ENCODE data around the gene NDUFB10.
"Not testable (repeated sequence)": the region's sequence is repeated elsewhere in the genome, so short reads cannot be mapped to it uniquely, and the experiment has no call there.

NDUFB10 gene

DNA sequence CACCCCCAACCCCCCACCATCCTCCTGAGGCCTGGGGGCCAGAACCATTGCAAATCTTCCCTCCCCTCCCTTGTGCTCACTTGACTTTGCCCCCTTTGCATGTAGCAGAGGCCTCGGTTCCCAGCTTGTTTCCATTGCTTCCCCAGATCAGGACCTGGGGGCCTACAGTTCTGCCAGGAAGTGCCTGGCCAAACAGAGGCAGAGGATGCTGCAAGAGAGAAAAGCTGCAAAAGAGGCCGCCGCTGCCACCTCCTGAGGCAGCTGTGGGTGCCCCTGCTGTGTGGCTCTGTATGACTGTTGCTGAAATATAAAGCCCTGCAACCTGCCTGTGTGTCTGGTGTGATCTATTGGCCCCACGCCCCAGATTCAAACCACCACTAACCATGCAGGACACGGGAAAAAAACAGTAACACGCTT lies 2.3 kb downstream of the NDUFB10 start:
- no peak for TF ChIP-seq CTCF (conservative IDR thresholded peaks at IDR 0.05; ENCODE audit: control insufficient read depth, insufficient read depth, low read depth, low read length)
- DNase-seq (ENCODE audit: low read depth) = no peak
- H3K4me3 ChIP-seq (ENCODE audit: control insufficient read depth, low read depth, low read length) = no peak overlapping the region

GRCh38 chr16:1962161-1963153 lies 3.1 kb downstream of the NDUFB10 start:
- H3K4me3 ChIP-seq (ENCODE audit: control insufficient read depth, low read depth, low read length) = peak overlapping the region; percentile 95

DNA sequence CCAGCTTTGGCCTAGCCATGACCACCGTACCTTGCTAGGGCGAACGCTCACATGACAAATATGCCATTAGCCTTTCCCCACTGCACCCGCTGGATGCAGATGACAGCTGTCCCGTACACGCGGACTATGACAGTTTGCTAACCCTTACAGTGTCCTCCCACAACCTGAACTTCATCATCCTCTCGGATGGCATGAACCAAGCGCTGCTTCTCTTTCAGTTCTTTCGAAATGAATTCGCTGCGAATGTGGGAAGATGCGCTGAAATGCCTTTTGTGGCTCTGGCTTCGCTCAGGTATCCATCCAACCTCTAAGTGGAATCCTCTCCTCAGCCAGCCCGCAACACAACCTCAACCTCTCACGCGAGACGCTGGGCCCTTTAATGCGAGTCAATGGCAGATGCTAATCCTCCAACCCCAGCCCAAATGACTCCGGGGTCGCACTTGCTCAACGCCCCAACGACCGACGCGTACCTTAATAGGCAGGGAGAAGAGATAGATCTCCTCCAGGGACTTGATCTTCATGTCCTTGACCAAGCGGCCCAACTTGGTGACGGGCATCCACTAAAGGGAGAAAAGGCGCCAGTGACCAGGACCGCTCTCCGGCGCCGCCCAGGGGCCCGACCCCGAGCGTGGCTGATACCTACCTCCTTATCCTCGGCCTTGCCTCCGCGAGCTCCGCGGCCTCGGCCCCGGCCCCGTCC lies 4.6 kb downstream of the NDUFB10 start:
- H3K4me3 ChIP-seq (ENCODE audit: control insufficient read depth, low read depth, low read length) = peak overlapping the region; percentile 95
- no peak for TF ChIP-seq CTCF (conservative IDR thresholded peaks at IDR 0.05; ENCODE audit: control insufficient read depth, insufficient read depth, low read depth, low read length)
- DNase-seq (ENCODE audit: low read depth) = no peak

More at GRCh38 chr16:1962161-1963153, 3.1 kb downstream of the NDUFB10 start:
- DNase-seq (ENCODE audit: low read depth) = not testable (repeated sequence)

DNA sequence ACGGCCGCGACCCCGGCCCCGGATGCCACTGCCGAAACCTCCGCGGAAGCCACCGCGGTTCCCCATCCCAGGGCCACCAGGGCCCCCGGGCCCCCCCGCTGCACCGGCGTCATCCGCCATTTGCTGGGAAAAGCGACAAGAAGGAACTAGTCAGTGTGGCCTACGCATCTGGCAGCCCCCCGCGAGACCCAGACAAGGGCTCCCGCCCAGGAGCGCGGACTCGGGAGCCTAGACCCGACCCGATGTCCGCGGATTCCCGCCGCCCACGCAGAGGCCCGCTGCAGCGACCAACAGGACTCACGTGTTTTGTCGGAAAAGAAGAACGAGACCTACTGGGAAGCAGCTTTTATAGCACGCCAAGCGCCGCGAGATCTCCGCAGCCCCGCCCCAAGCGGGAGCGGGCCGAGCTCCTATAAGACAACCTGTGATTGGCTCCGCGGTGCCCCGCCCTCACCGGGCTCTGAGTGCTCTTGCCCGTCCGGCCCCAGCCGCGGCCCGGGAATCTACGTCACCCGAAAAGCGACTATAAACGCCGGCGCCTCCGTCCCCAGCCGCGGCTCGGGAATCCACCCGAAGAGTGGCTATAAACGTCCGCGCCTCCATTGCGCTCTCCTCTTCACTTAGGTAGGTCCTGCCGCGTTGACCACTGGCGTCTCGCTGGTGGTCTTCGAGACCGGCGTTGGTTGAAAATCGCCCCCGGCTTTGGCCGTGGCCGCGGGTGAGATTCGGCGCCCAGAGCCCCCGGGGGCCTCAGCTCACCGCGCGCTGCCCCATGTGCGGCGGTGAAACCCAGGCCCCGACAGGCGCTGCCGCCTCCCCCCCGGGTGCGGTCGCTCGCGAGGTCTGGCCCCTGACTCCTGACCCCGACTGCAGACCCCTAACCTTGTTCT lies 5.4 kb downstream of the NDUFB10 start, which contains the start of gene RPS2:
RPS2 (minus strand) TSS at position 321 of the 890 bp plus-strand sequence; CDS start at position 120, 201 bp downstream.
- DNase-seq (ENCODE audit: low read depth) = peak; percentile 98
- no peak for TF ChIP-seq CTCF (conservative IDR thresholded peaks at IDR 0.05; ENCODE audit: control insufficient read depth, insufficient read depth, low read depth, low read length)
- peak within 1 kb of the TSS; percentile 95 for H3K4me3 ChIP-seq (ENCODE audit: control insufficient read depth, low read depth, low read length)

GRCh38 chr16:1965396-1966001 lies 6.2 kb downstream of the NDUFB10 start:
- H3K4me3 ChIP-seq (ENCODE audit: control insufficient read depth, low read depth, low read length) = peak overlapping the region; percentile 95
- no peak for DNase-seq (ENCODE audit: low read depth)
- no peak for TF ChIP-seq CTCF (conservative IDR thresholded peaks at IDR 0.05; ENCODE audit: control insufficient read depth, insufficient read depth, low read depth, low read length)

DNA sequence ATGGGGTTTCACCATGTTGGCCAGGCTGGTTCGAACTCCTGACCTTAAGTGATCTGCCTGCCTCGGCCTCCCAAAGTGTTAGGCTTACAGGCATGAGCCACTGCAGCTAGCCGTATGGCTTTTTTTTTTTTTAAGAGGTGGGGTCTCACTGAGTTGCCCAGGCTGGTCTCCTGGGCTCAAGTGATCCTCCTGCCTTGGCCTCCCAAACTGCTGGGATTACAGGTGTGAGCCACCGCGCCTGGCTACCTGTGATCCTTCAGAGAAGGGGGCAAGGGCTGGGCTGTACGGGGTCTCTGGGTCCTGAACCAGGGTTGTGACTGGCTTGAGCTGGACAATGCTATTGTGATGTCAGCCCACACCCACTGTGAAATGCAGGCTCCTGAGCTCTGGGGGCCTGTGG lies 7.1 kb downstream of the NDUFB10 start, which contains the start of gene RNF151:
RNF151 (plus strand) TSS at position 397 of the 400 bp plus-strand sequence. CDS start 26 bp downstream, outside the sequence.
- no peak for TF ChIP-seq CTCF (conservative IDR thresholded peaks at IDR 0.05; ENCODE audit: control insufficient read depth, insufficient read depth, low read depth, low read length)
- no peak for DNase-seq (ENCODE audit: low read depth)
- peak within 1 kb of the TSS; percentile 95 for H3K4me3 ChIP-seq (ENCODE audit: control insufficient read depth, low read depth, low read length)

All from fibroblast of mammary gland (primary cell).